ENCODE measurements around the gene KCNK10.

The KCNK10 gene

GRCh38 chr14:88363644-88364043 is 40.6 kb upstream of the KCNK10 start:
- no peak overlapping the region for H3K4me2 ChIP-seq (ENCODE audit: low read depth, low read length, poor library complexity, severe bottlenecking)
- no peaks in the 10 kb centered on the region for H3F3A ChIP-seq (ENCODE audit: low read depth)
- no peaks in the 10 kb centered on the region for H3K79me2 ChIP-seq (ENCODE audit: insufficient read depth, low read length)
- H3K9ac ChIP-seq (ENCODE audit: low read depth, low read length, poor library complexity, severe bottlenecking), result no peak overlapping the region
- no peak overlapping the region for H2AFZ ChIP-seq (ENCODE audit: low read length)
- no peaks in the 10 kb centered on the region for H3K9me3 ChIP-seq (ENCODE audit: insufficient read depth, low read depth, low read length)
- no peaks in the 10 kb centered on the region for H4K20me1 ChIP-seq (ENCODE audit: insufficient read depth, low read length, poor library complexity, severe bottlenecking)
- H3K9me2 ChIP-seq (replicated peaks; ENCODE audit: low read depth, low read length), result no peaks in the 10 kb centered on the region
- H3K27me3 ChIP-seq (ENCODE audit: insufficient read depth, low read length, poor library complexity, severe bottlenecking), result no peaks in the 10 kb centered on the region
- H3K36me3 ChIP-seq (ENCODE audit: insufficient read depth, low read length), result no peaks in the 10 kb centered on the region
- no peak overlapping the region for H3K4me3 ChIP-seq (ENCODE audit: low read length, poor library complexity, severe bottlenecking)
- H3K4me1 ChIP-seq (ENCODE audit: insufficient read depth, low read length, poor library complexity, severe bottlenecking), result no peaks in the 10 kb centered on the region
- no peak for TF ChIP-seq EZH2phosphoT487 (IDR thresholded peaks at IDR 0.05; ENCODE audit: borderline replicate concordance)
- TF ChIP-seq CTCF (conservative IDR thresholded peaks at IDR 0.05; ENCODE audit: low read length), result no peak

GRCh38 chr14:88359500-88359899 is 36.4 kb upstream of the KCNK10 start:
- Histone ChIP-seq H3F3A (ENCODE audit: low read depth) (no peaks in the 10 kb centered on the region), H3K27me3 (ENCODE audit: insufficient read depth, low read length, poor library complexity, severe bottlenecking) (no peaks in the 10 kb centered on the region), H3K79me2 (ENCODE audit: insufficient read depth, low read length) (no peaks in the 10 kb centered on the region), H2AFZ (ENCODE audit: low read length) (no peak overlapping the region), H3K36me3 (ENCODE audit: insufficient read depth, low read length) (no peaks in the 10 kb centered on the region), H3K4me1 (ENCODE audit: insufficient read depth, low read length, poor library complexity, severe bottlenecking) (no peaks in the 10 kb centered on the region), H3K4me3 (ENCODE audit: low read length, poor library complexity, severe bottlenecking) (no peak overlapping the region), H3K9me3 (ENCODE audit: insufficient read depth, low read depth, low read length) (no peaks in the 10 kb centered on the region), H3K4me2 (ENCODE audit: low read depth, low read length, poor library complexity, severe bottlenecking) (no peak overlapping the region), H3K9me2 (replicated peaks; ENCODE audit: low read depth, low read length) (no peaks in the 10 kb centered on the region), H3K9ac (ENCODE audit: low read depth, low read length, poor library complexity, severe bottlenecking) (no peak overlapping the region), H4K20me1 (ENCODE audit: insufficient read depth, low read length, poor library complexity, severe bottlenecking) (no peaks in the 10 kb centered on the region)
- TF ChIP-seq EZH2phosphoT487 (IDR thresholded peaks at IDR 0.05; ENCODE audit: borderline replicate concordance), result no peak
- TF ChIP-seq CTCF (conservative IDR thresholded peaks at IDR 0.05; ENCODE audit: low read length), result no peak

- no peak overlapping the region for H3K4me2 ChIP-seq (ENCODE audit: low read depth, low read length, poor library complexity, severe bottlenecking)
- H3K27me3 ChIP-seq (ENCODE audit: insufficient read depth, low read length, poor library complexity, severe bottlenecking), result no peaks in the 10 kb centered on the region
- no peaks in the 10 kb centered on the region for H3K36me3 ChIP-seq (ENCODE audit: insufficient read depth, low read length)
- H3K9me2 ChIP-seq (replicated peaks; ENCODE audit: low read depth, low read length), result no peaks in the 10 kb centered on the region
- TF ChIP-seq EZH2phosphoT487 (IDR thresholded peaks at IDR 0.05; ENCODE audit: borderline replicate concordance), result no peak
- no peak for TF ChIP-seq CTCF (conservative IDR thresholded peaks at IDR 0.05; ENCODE audit: low read length)
- no peak overlapping the region for H3K9ac ChIP-seq (ENCODE audit: low read depth, low read length, poor library complexity, severe bottlenecking)
- no peak overlapping the region for H2AFZ ChIP-seq (ENCODE audit: low read length)
- H4K20me1 ChIP-seq (ENCODE audit: insufficient read depth, low read length, poor library complexity, severe bottlenecking), result no peaks in the 10 kb centered on the region
- no peaks in the 10 kb centered on the region for H3K4me1 ChIP-seq (ENCODE audit: insufficient read depth, low read length, poor library complexity, severe bottlenecking)
- no peaks in the 10 kb centered on the region for H3F3A ChIP-seq (ENCODE audit: low read depth)
- H3K9me3 ChIP-seq (ENCODE audit: insufficient read depth, low read depth, low read length), result no peaks in the 10 kb centered on the region
- no peaks in the 10 kb centered on the region for H3K79me2 ChIP-seq (ENCODE audit: insufficient read depth, low read length)
- H3K4me3 ChIP-seq (ENCODE audit: low read length, poor library complexity, severe bottlenecking), result no peak overlapping the region
Observed at GRCh38 chr14:88354358-88354757, 31.3 kb upstream of the KCNK10 start.
